ENCODE results near the gene HDAC4. TPM values are rescaled to one million over a fixed set of nuclear protein-coding genes. Genes with fewer than 3 reads are reported as not detected.

The HDAC4 gene
- total RNA-seq, 1 experiment from 2014 or later = 32.0 TPM

GRCh38 chr2:238998801-238999200 is 402.0 kb downstream of the HDAC4 start:
- H3K4ac ChIP-seq (ENCODE audit: low read depth, low read length) = no peak overlapping the region
- H2AK5ac ChIP-seq (ENCODE audit: insufficient read length, low read length) = no peak overlapping the region
- H4K91ac ChIP-seq (ENCODE audit: insufficient read length, low read depth, low read length) = no peak overlapping the region
- H3K36me3 Mint-ChIP-seq (ENCODE audit: insufficient read depth in 1 of 3, low read depth in 3 of 3) = peaks cover 3 to 6% (median 5%) of the 10 kb centered on the region in 3 experiments; a peak in 4 of 7 replicates
- peaks cover 21% of the 10 kb centered on the region for H3K27me3 Mint-ChIP-seq (ENCODE audit: low read depth)
- H3T11ph ChIP-seq (ENCODE audit: low read length) = no peak overlapping the region
- no peak overlapping the region for H2BK120ac ChIP-seq (ENCODE audit: low read depth, low read length, poor library complexity, severe bottlenecking)
- H4K20me1 ChIP-seq (ENCODE audit: control insufficient read depth, insufficient read depth, insufficient read length) = no peaks in the 10 kb centered on the region
- peaks cover 20 to 22% of the 10 kb centered on the region in 2 experiments for H3K9me3 Mint-ChIP-seq
- no peak overlapping the region for H3K23ac ChIP-seq (ENCODE audit: insufficient read length, low read depth, low read length)
- no peak overlapping the region for H3K27ac ChIP-seq (ENCODE audit: insufficient read length, low read depth, low read length)
- no peaks in the 10 kb centered on the region for H3K79me2 ChIP-seq (ENCODE audit: insufficient read depth, low read length)
- no peak overlapping the region for H4K8ac ChIP-seq (replicated peaks; ENCODE audit: insufficient read length, low read depth, low read length)
- no peak overlapping the region for H3K14ac ChIP-seq (ENCODE audit: insufficient read depth, low read length)
- no peak for DNase-seq
- no peak overlapping the region for H3K56ac ChIP-seq (ENCODE audit: insufficient read length, low read depth, low read length)
- H2BK5ac ChIP-seq (ENCODE audit: insufficient read length, low read length) = no peak overlapping the region
- H3K9me3 ChIP-seq (ENCODE audit: control insufficient read depth, low read depth, low read length) = peaks cover 3% of the 10 kb centered on the region
- H3K4me2 ChIP-seq (ENCODE audit: insufficient read depth, insufficient read length, low read length) = no peak overlapping the region
- no peaks in the 10 kb centered on the region for H3K79me1 ChIP-seq (ENCODE audit: insufficient read depth, low read depth, low read length, poor library complexity, severe bottlenecking)
- no peak overlapping the region for H3K9ac ChIP-seq (ENCODE audit: extremely low read depth, insufficient read length, low read length)
- H3K27me3 ChIP-seq (ENCODE audit: insufficient read depth, low read length) = no peaks in the 10 kb centered on the region
- no peak overlapping the region for H2BK15ac ChIP-seq (ENCODE audit: low read depth, low read length)
- H2BK20ac ChIP-seq (ENCODE audit: low read depth, low read length, poor library complexity, severe bottlenecking) = no peak overlapping the region
- H4K5ac ChIP-seq (ENCODE audit: insufficient read length, low read depth, low read length) = no peak overlapping the region
- H3K4me3 Mint-ChIP-seq = no peak overlapping the region
- H2BK12ac ChIP-seq (ENCODE audit: insufficient read length, low read depth, low read length) = no peak overlapping the region
- no CpG with 5 or more reads among the region's 6 CpGs for WGBS (ENCODE audit: extremely low coverage, insufficient read length, low lambda C conversion rate)
- H3K4me1 Mint-ChIP-seq = no peaks in the 10 kb centered on the region
- H3K23me2 ChIP-seq (ENCODE audit: insufficient read length, low read depth, low read length, poor library complexity, severe bottlenecking) = no peaks in the 10 kb centered on the region
- TF ChIP-seq CTCF (conservative IDR thresholded peaks at IDR 0.05) = no peak
- H3K18ac ChIP-seq (ENCODE audit: insufficient read length, low read depth, low read length) = no peak overlapping the region
- H2AFZ ChIP-seq (ENCODE audit: low read length) = no peak overlapping the region
- H3K27ac Mint-ChIP-seq = no peak overlapping the region
- H3K4me1 ChIP-seq (ENCODE audit: insufficient read depth, low read length) = no peaks in the 10 kb centered on the region

Small RNA genes lying within 50 kb of the gene (microRNA-seq; reads per million reads assigned to microRNA genes)
- gene MIR2467 (ENCODE audit: borderline microRNAs expressed) (not detected), gene MIR4269 (ENCODE audit: borderline microRNAs expressed) (not detected), gene MIR4440 (ENCODE audit: borderline microRNAs expressed) (not detected), gene MIR4441 (ENCODE audit: borderline microRNAs expressed) (not detected)
